Tibial nerve (tissue), 4 donors: ENCODE measurements around the gene RNF126. TPM values are rescaled to one million over a fixed set of nuclear protein-coding genes. Genes with fewer than 3 reads are reported as not detected.
"Not testable (repeated sequence)": the region's sequence is repeated elsewhere in the genome, so short reads cannot be mapped to it uniquely, and the experiment has no call there.

Source experiments
- DNase-seq, 2 donors: peaks; one replicate each; pipeline ENCODE4 v3.0.0-alpha.2; 2019; ENCODE audit warnings: low spot score in 2 of 2
- H3K27ac ChIP-seq, 4 donors: fragments of 200-600 bp; sonication (generic) in 3 of 4; one replicate each; pipeline ENCODE4 v1.5.1; 2017 to 2019; ENCODE audit warnings: mild to moderate bottlenecking in 1 of 4
- H3K27me3 ChIP-seq, 2 donors: fragments of 200-600 bp; sonication (generic) in 1 of 2; one replicate each; pipeline versions ENCODE4 v1.5.1 to v1.6.0; 2017 to 2019
- H3K36me3 ChIP-seq, 3 donors: fragments of 200-600 bp; sonication (generic); one replicate each; pipeline ENCODE4 v1.5.1; 2018 to 2019
- H3K4me1 ChIP-seq, 4 donors: fragments of 200-600 bp; sonication (generic) in 3 of 4; one replicate each; pipeline ENCODE4 v1.5.1; 2017 to 2019
- H3K4me3 ChIP-seq, 4 donors: fragments of 200-600 bp; sonication (generic) in 3 of 4; one replicate each; pipeline ENCODE4 v1.5.1; 2017 to 2019; ENCODE audit warnings: mild to moderate bottlenecking in 1 of 4, moderate library complexity in 1 of 4
- H3K9me3 ChIP-seq, 4 donors: fragments of 200-600 bp; sonication (generic) in 3 of 4; one replicate each; pipeline ENCODE4 v1.5.1; 2017 to 2019
- CTCF ChIP-seq, 5 experiments: fragments of 200-600 bp in 3 of 5; fragments of 450-650 bp in 2 of 5; sonication (generic) in 3 of 5; IDR thresholded peaks; one replicate each; pipeline ENCODE4 v1.5.1; 2016 to 2019; ENCODE audit warnings: antibody characterized with exemption in 5 of 5, mild to moderate bottlenecking in 3 of 5, moderate library complexity in 2 of 5
- EP300 ChIP-seq, 2 donors: sonication (generic); formaldehyde crosslinking; IDR thresholded peaks; one replicate each; pipeline ENCODE4 v1.6.1; 2017; ENCODE audit warnings: antibody characterized with exemption in 2 of 2, mild to moderate bottlenecking in 1 of 2
- POLR2A ChIP-seq, 2 donors: fragments of 450-650 bp; IDR thresholded peaks; one replicate each; pipeline ENCODE4 v1.6.1; 2017; ENCODE audit warnings: antibody characterized with exemption in 2 of 2, mild to moderate bottlenecking in 2 of 2, moderate library complexity in 2 of 2
- WGBS, 2 donors: methylation state at CpG; one replicate each; pipeline ENCODE4 v1.1.5; 2018; 5-methylcytosine and 5-hydroxymethylcytosine counted together
- total RNA-seq, 4 donors: library from RNA; depleted of rRNA; stranded (reverse); fragments of >200 nt; gene quantifications; one replicate each; pipeline ENCODE4 v1.1.0, GENCODE V29; 2016

The RNF126 gene
- total RNA-seq, 4 donors from 2014 or later: 38.0 to 90.9 (median 55.3) TPM

GRCh38 chr19:607301-608154 is 55.5 kb downstream of the RNF126 start:
- H3K27ac ChIP-seq: no peak overlapping the region
- no peaks in the 10 kb centered on the region for H3K9me3 ChIP-seq
- WGBS, 2 donors: 83 to 96% methylated on average over 17 to 29 of the region's 30 CpGs
- no peak for DNase-seq
- H3K4me3 ChIP-seq: no peak overlapping the region
- no peaks in the 10 kb centered on the region for H3K36me3 ChIP-seq
- TF ChIP-seq EP300 (IDR thresholded peaks at IDR 0.05): no peak
- TF ChIP-seq POLR2A (IDR thresholded peaks at IDR 0.05): no peak
- TF ChIP-seq CTCF (IDR thresholded peaks at IDR 0.05): no peak
- H3K27me3 ChIP-seq: no peaks in the 10 kb centered on the region
- H3K4me1 ChIP-seq: peaks cover 0 to 37% (median 22%) of the 10 kb centered on the region in 4 donors

- H3K36me3 ChIP-seq, H3K27me3 ChIP-seq, H3K4me3 ChIP-seq, H3K27ac ChIP-seq, H3K9me3 ChIP-seq, DNase-seq: not testable (repeated sequence)
- 83 to 84% methylated on average over 11 to 21 of the region's 34 CpGs for WGBS, 2 donors
- H3K4me1 ChIP-seq: peaks cover 0 to 22% (median 10%) of the 10 kb centered on the region in 4 donors
Measured at GRCh38 chr19:605061-605971, 57.7 kb downstream of the RNF126 start.

- Histone ChIP-seq H3K4me1 (peaks cover 0 to 12% (median 3%) of the 10 kb centered on the region in 4 donors), H3K4me3 (no peak overlapping the region), H3K27me3 (no peaks in the 10 kb centered on the region), H3K9me3 (peaks cover 0 to 10% (median 0%) of the 10 kb centered on the region in 4 donors), H3K36me3 (no peaks in the 10 kb centered on the region), H3K27ac (no peak overlapping the region)
- 82 to 88% methylated on average over 11 of the region's 11 CpGs for WGBS, 2 donors
- TF ChIP-seq POLR2A (IDR thresholded peaks at IDR 0.05): no peak
- TF ChIP-seq CTCF (IDR thresholded peaks at IDR 0.05): no peak
- no peak for TF ChIP-seq EP300 (IDR thresholded peaks at IDR 0.05)
- DNase-seq: no peak
Measured at GRCh38 chr19:604355-604754, 58.7 kb downstream of the RNF126 start.

GRCh38 chr19:603779-604178 is 59.2 kb downstream of the RNF126 start:
- H3K4me1 ChIP-seq, H3K9me3 ChIP-seq, DNase-seq, H3K27ac ChIP-seq, H3K27me3 ChIP-seq, H3K4me3 ChIP-seq, H3K36me3 ChIP-seq: not testable (repeated sequence)
- 90 to 96% methylated on average over 15 to 16 of the region's 20 CpGs for WGBS, 2 donors

- not testable (repeated sequence) for H3K4me1 ChIP-seq, DNase-seq, H3K9me3 ChIP-seq, H3K27me3 ChIP-seq, H3K27ac ChIP-seq, H3K4me3 ChIP-seq, H3K36me3 ChIP-seq
- WGBS, 2 donors: 83 to 86% methylated on average over 11 to 13 of the region's 13 CpGs
Measured at GRCh38 chr19:603302-603639, 59.7 kb downstream of the RNF126 start.

- no peak overlapping the region for H3K4me3 ChIP-seq
- TF ChIP-seq POLR2A (IDR thresholded peaks at IDR 0.05) (no peak), EP300 (IDR thresholded peaks at IDR 0.05) (no peak), CTCF (IDR thresholded peaks at IDR 0.05) (no peak)
- H3K27me3 ChIP-seq: peaks cover 0 to 7% of the 10 kb centered on the region in 2 donors
- WGBS, 2 donors: 78 to 85% methylated on average over 33 to 35 of the region's 35 CpGs
- no peaks in the 10 kb centered on the region for H3K4me1 ChIP-seq
- no peak overlapping the region for H3K27ac ChIP-seq
- H3K36me3 ChIP-seq: no peaks in the 10 kb centered on the region
- no peak for DNase-seq
- peaks cover 0 to 10% (median 0%) of the 10 kb centered on the region in 4 donors for H3K9me3 ChIP-seq
Measured at GRCh38 chr19:602391-603301, 60.4 kb downstream of the RNF126 start.
